K562 (cell line): ENCODE data around the gene SLC20A1. TPM values are rescaled to one million over a fixed set of nuclear protein-coding genes. Genes with fewer than 3 reads are reported as not detected.

Source experiments
- ATAC-seq: fragments of 200-7000 bp; cut with Tn5 transposase; 3 replicates; pipeline ENCODE4 v1.9.1; 2020; ENCODE audit warnings: moderate library complexity
- BruUV-seq: library from RNA; stranded (reverse); fragments of 400-500 nt; replicated peaks from 2 replicates; lab custom pipeline; 2021; lab: Mats Ljungman, UMichigan
- CTCF ChIA-PET: fragments of 300-600 bp; formaldehyde crosslinking; extraction: SDS; loops from one replicate; lab custom pipeline; 2021; ENCODE audit warnings: low intra/inter-chr PET ratio; lab: Yijun Ruan, JAX
- POLR2A ChIA-PET: fragments of 300-600, 350-650 bp; sonication (Branson Sonifier 250); formaldehyde crosslinking; extraction: SDS; loops from one replicate; lab custom pipeline; 2021; ENCODE audit warnings: antibody characterized with exemption, inconsistent platforms; lab: Yijun Ruan, JAX
- DNase-seq, 4 experiments: peaks; one replicate each; pipeline versions ENCODE4 v3.0.0 to v3.0.0-alpha.2; 2011 to 2018; ENCODE audit warnings: low spot score in 3 of 4, mixed read lengths in 3 of 4; ENCODE audit errors: extremely low read depth in 1 of 4
- FAIRE-seq: peaks from 2 replicates; lab custom pipeline; 2011; peaks lifted over from hg19 to GRCh38; lab: Jason Lieb, UNC
- H2AFZ ChIP-seq: 2 replicates; pipeline ENCODE4 v1.6.0; 2011; ENCODE audit warnings: low read depth, low read length, control low read depth, inconsistent platforms
- H3K27ac ChIP-seq: fragments of 200-600 bp; 3 replicates; pipeline ENCODE4 v1.8.0; 2011; ENCODE audit warnings: low read depth, mild to moderate bottlenecking, control low read depth, inconsistent platforms, low read length, moderate library complexity, mixed read lengths; ENCODE audit errors: extremely low read depth
- H3K27me3 ChIP-seq, 2 experiments: fragments of 300-600 bp in 1 of 2; 2 replicates in 1 of 2; 3 replicates in 1 of 2; pipeline versions ENCODE4 v1.6.0 to v1.8.0; 2011; ENCODE audit warnings: inconsistent platforms in 2 of 2, low read length in 2 of 2, mild to moderate bottlenecking in 1 of 2, mixed read lengths in 1 of 2, moderate library complexity in 1 of 2; ENCODE audit not compliant: control insufficient read depth in 2 of 2, insufficient read depth in 2 of 2
- H3K36me3 ChIP-seq: fragments of 300-600 bp; 3 replicates; pipeline ENCODE4 v1.8.0; 2011; ENCODE audit warnings: mild to moderate bottlenecking, low read length, inconsistent platforms; ENCODE audit not compliant: control insufficient read depth, insufficient read depth
- H3K4me1 ChIP-seq, 2 experiments: fragments of 200-600 bp in 1 of 2; replicated peaks in 1 of 2; 2 replicates in 1 of 2; 3 replicates in 1 of 2; pipeline versions ENCODE4 v1.5.1 to v1.8.0; 2011; ENCODE audit warnings: inconsistent platforms in 2 of 2, low read length in 2 of 2, mild to moderate bottlenecking in 1 of 2, mixed read lengths in 1 of 2, moderate library complexity in 1 of 2; ENCODE audit not compliant: control insufficient read depth in 2 of 2, insufficient read depth in 2 of 2
- H3K4me2 ChIP-seq: 2 replicates; pipeline ENCODE4 v1.6.1; 2011; ENCODE audit warnings: low read length, control low read depth, inconsistent platforms, mixed read lengths; ENCODE audit not compliant: insufficient read depth
- H3K4me3 ChIP-seq: fragments of 200-600 bp; sonication (generic), shearing (Covaris generic); 2 replicates; pipeline ENCODE4 v1.5.1; 2016; ENCODE audit warnings: control low read depth, inconsistent platforms
- H3K79me2 ChIP-seq: fragments of 200-600 bp; 3 replicates; pipeline ENCODE4 v1.8.0; 2011; ENCODE audit warnings: low read length, inconsistent platforms; ENCODE audit not compliant: control insufficient read depth, insufficient read depth
- H3K9ac ChIP-seq, 2 experiments: 2 replicates each; pipeline versions ENCODE4 v1.6.0 to v1.6.1; 2011; ENCODE audit warnings: low read depth in 2 of 2, low read length in 2 of 2, control low read depth in 1 of 2, inconsistent platforms in 1 of 2, mild to moderate bottlenecking in 1 of 2, mixed read lengths in 1 of 2; ENCODE audit not compliant: insufficient read depth in 1 of 2
- H3K9me1 ChIP-seq: one replicate; pipeline ENCODE4 v1.6.0; 2011; ENCODE audit warnings: inconsistent platforms, mild to moderate bottlenecking, low read length, moderate library complexity; ENCODE audit not compliant: control insufficient read depth, insufficient read depth
- H3K9me3 ChIP-seq: replicated peaks from 2 replicates; pipeline ENCODE4 v1.5.1; 2011; ENCODE audit warnings: low read depth, low read length, inconsistent platforms; ENCODE audit not compliant: control insufficient read depth, insufficient read depth
- H4K20me1 ChIP-seq: replicated peaks from 2 replicates; pipeline ENCODE4 v1.6.1; 2011; ENCODE audit warnings: low read length, inconsistent platforms, mixed read lengths; ENCODE audit not compliant: control insufficient read depth, insufficient read depth
- ARNT ChIP-seq, 2 experiments: fragments of 450-650 bp; IDR thresholded peaks; 2 replicates each; pipeline ENCODE4 v1.6.1; 2016; ENCODE audit warnings: mild to moderate bottlenecking in 1 of 2
- ILF3 ChIP-seq: fragments of 450-650 bp; IDR thresholded peaks from 2 replicates; pipeline ENCODE4 v1.6.1; 2018; ENCODE audit warnings: antibody characterized with exemption, mild to moderate bottlenecking, moderate library complexity, borderline replicate concordance
- JUNB ChIP-seq: fragments of 450-650 bp; formaldehyde crosslinking; conservative IDR thresholded peaks from 2 replicates; pipeline ENCODE4 v1.4.0; 2020; ENCODE audit warnings: mild to moderate bottlenecking
- MTA1 ChIP-seq: fragments of 450-650 bp; IDR thresholded peaks from 2 replicates; pipeline ENCODE4 v1.6.1; 2017; ENCODE audit warnings: borderline replicate concordance
- NFE2 ChIP-seq: IDR thresholded peaks from 2 replicates; pipeline ENCODE4 v1.6.1; 2014; ENCODE audit warnings: antibody characterized with exemption, low read depth
- PURB ChIP-seq: sonication (generic); formaldehyde crosslinking; IDR thresholded peaks from 2 replicates; pipeline ENCODE4 v1.9.0; 2021; ENCODE audit warnings: low read depth, mild to moderate bottlenecking, missing genetic modification reagents
- SAP30 ChIP-seq: fragments of 200-600 bp; sonication (generic); IDR thresholded peaks from 2 replicates; pipeline ENCODE4 v1.6.1; 2012; ENCODE audit warnings: borderline replicate concordance, low read depth, mild to moderate bottlenecking, moderate library complexity, low read length, control low read depth, inconsistent platforms; ENCODE audit not compliant: insufficient read depth, poor library complexity, severe bottlenecking
- ZNF124 ChIP-seq: sonication (generic); formaldehyde crosslinking; IDR thresholded peaks from 2 replicates; pipeline ENCODE4 v1.8.1; 2022; ENCODE audit warnings: missing genetic modification reagents
- WGBS: fragments of 100-300 bp; shearing (Covaris generic); methylation state at CpG from one replicate; pipeline ENCODE4 v1.1.6; 2016; ENCODE audit warnings: low coverage, mixed read lengths; ENCODE audit not compliant: insufficient coverage; ENCODE audit errors: missing lambda C conversion rate; 5-methylcytosine and 5-hydroxymethylcytosine counted together
- in situ Hi-C: fragments of 300-500 bp; cut with MboI; formaldehyde crosslinking; loops from 4 replicates; pipeline ENCODE4 v1.15.0; 2018; ENCODE audit warnings: inconsistent platforms, mixed read lengths
- intact Hi-C: fragments of 100-400 bp; cut with micrococcal nuclease; formaldehyde crosslinking; loops from 2 replicates; pipeline ENCODE4 v1.14.2; 2022
- polyA plus RNA-seq, 8 experiments: library from polyadenylated mRNA; depleted of rRNA in 4 of 8; stranded (reverse) in 5 of 8; unstranded in 3 of 8; fragments of >200 nt; fragmentation: Nextera tagmentation in 2 of 8; fragmentation: Illumina TruSeq in 1 of 8; extraction: Ambion mirVana in 2 of 8; extraction: Trizol in 1 of 8; gene quantifications; 2 replicates each; pipeline versions ENCODE4 v1.2.1 to v1.2.3, GENCODE V29; 2011 to 2014; ENCODE audit warnings: inconsistent platforms in 1 of 8, missing spikeins in 1 of 8
- total RNA-seq, 7 experiments: library from RNA; depleted of rRNA in 6 of 7; stranded (reverse); fragments of >200 nt in 6 of 7; fragmentation: Illumina TruSeq in 2 of 7; extraction: Trizol in 2 of 7; gene quantifications; 2 replicates each; pipeline versions ENCODE4 v1.2.1 to v1.2.3, GENCODE V29; 2011 to 2021; ENCODE audit warnings: low replicate concordance in 1 of 7
- TF ChIP-seq, protein P1 (sequence below): fragments of 450-650 bp; IDR thresholded peaks from 2 replicates; pipeline ENCODE4 v1.6.1; 2016; ENCODE audit warnings: mild to moderate bottlenecking, moderate library complexity
- TF ChIP-seq, protein P2 (sequence below), 2 experiments: IDR thresholded peaks; 2 replicates each; pipeline ENCODE4 v1.6.1; 2011; ENCODE audit warnings: borderline replicate concordance in 1 of 2, control low read depth in 1 of 2, low read depth in 1 of 2, low read length in 1 of 2, mild to moderate bottlenecking in 1 of 2, mixed read lengths in 1 of 2, moderate library complexity in 1 of 2; ENCODE audit not compliant: insufficient read depth in 1 of 2, insufficient read length in 1 of 2, poor library complexity in 1 of 2, severe bottlenecking in 1 of 2; ENCODE audit errors: extremely low read depth in 1 of 2

SLC20A1 gene
- total and polyA plus RNA-seq, 9 of the 15 experiments (the other 6 are each of a cell fraction or from before 2014, with no cell fraction given) = 53.8 to 150 (median 74.7) TPM

DNA sequence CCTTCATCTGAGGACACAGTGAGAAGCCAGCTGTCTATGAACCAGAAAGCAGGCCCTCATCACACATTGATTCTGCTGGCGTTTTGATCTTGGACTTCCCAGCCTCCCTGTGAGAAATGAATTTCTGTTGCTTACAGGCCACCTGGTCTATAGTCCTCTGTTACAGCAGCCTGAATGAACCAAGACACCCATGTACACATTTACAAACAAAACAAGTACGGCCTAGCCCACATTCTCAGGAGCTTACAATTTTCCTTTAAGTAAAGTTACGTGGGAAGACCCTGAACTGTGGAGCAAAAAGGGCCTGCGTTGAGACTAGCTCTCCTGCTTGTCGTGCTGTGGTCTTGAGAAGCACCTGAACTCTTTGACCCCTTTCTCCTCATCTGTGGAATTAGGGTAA is 12.0 kb upstream of the SLC20A1 start:
- no peaks in the 10 kb centered on the region for H3K9me3 ChIP-seq
- no peak overlapping the region for H3K4me3 ChIP-seq
- in situ Hi-C loops = no loop called here
- no peak overlapping the region for H3K4me2 ChIP-seq
- no peak for FAIRE-seq
- H3K79me2 ChIP-seq = no peaks in the 10 kb centered on the region
- no peak overlapping the region; a peak in 1 of 4 replicates for H3K9ac ChIP-seq
- no peak overlapping the region for H3K27ac ChIP-seq
- ChIA-PET CTCF (no interaction called here), POLR2A (interaction anchor here (7.5 kb wide), 1 partner anchor 11 kb away, joined by 84 read pairs; the partner anchor contains the start of gene SLC20A1)
- H3K9me1 ChIP-seq = no peaks in the 10 kb centered on the region
- peak overlapping the region; percentile 75 for H2AFZ ChIP-seq
- no peaks in the 10 kb centered on the region for H4K20me1 ChIP-seq
- no peaks in the 10 kb centered on the region for H3K27me3 ChIP-seq
- no peaks in the 10 kb centered on the region for H3K36me3 ChIP-seq
- peaks cover 12 to 23% of the 10 kb centered on the region in 2 experiments for H3K4me1 ChIP-seq
- intact Hi-C loops = no loop called here
- no TSS peak for BruUV-seq
- 52% methylated on average over 5 of the region's 5 CpGs for WGBS
- ATAC-seq = no peak
- DNase-seq = no peak
- no peak for TF ChIP-seq MTA1
- no peak for TF ChIP-seq SAP30
- TF ChIP-seq, protein P1, sequence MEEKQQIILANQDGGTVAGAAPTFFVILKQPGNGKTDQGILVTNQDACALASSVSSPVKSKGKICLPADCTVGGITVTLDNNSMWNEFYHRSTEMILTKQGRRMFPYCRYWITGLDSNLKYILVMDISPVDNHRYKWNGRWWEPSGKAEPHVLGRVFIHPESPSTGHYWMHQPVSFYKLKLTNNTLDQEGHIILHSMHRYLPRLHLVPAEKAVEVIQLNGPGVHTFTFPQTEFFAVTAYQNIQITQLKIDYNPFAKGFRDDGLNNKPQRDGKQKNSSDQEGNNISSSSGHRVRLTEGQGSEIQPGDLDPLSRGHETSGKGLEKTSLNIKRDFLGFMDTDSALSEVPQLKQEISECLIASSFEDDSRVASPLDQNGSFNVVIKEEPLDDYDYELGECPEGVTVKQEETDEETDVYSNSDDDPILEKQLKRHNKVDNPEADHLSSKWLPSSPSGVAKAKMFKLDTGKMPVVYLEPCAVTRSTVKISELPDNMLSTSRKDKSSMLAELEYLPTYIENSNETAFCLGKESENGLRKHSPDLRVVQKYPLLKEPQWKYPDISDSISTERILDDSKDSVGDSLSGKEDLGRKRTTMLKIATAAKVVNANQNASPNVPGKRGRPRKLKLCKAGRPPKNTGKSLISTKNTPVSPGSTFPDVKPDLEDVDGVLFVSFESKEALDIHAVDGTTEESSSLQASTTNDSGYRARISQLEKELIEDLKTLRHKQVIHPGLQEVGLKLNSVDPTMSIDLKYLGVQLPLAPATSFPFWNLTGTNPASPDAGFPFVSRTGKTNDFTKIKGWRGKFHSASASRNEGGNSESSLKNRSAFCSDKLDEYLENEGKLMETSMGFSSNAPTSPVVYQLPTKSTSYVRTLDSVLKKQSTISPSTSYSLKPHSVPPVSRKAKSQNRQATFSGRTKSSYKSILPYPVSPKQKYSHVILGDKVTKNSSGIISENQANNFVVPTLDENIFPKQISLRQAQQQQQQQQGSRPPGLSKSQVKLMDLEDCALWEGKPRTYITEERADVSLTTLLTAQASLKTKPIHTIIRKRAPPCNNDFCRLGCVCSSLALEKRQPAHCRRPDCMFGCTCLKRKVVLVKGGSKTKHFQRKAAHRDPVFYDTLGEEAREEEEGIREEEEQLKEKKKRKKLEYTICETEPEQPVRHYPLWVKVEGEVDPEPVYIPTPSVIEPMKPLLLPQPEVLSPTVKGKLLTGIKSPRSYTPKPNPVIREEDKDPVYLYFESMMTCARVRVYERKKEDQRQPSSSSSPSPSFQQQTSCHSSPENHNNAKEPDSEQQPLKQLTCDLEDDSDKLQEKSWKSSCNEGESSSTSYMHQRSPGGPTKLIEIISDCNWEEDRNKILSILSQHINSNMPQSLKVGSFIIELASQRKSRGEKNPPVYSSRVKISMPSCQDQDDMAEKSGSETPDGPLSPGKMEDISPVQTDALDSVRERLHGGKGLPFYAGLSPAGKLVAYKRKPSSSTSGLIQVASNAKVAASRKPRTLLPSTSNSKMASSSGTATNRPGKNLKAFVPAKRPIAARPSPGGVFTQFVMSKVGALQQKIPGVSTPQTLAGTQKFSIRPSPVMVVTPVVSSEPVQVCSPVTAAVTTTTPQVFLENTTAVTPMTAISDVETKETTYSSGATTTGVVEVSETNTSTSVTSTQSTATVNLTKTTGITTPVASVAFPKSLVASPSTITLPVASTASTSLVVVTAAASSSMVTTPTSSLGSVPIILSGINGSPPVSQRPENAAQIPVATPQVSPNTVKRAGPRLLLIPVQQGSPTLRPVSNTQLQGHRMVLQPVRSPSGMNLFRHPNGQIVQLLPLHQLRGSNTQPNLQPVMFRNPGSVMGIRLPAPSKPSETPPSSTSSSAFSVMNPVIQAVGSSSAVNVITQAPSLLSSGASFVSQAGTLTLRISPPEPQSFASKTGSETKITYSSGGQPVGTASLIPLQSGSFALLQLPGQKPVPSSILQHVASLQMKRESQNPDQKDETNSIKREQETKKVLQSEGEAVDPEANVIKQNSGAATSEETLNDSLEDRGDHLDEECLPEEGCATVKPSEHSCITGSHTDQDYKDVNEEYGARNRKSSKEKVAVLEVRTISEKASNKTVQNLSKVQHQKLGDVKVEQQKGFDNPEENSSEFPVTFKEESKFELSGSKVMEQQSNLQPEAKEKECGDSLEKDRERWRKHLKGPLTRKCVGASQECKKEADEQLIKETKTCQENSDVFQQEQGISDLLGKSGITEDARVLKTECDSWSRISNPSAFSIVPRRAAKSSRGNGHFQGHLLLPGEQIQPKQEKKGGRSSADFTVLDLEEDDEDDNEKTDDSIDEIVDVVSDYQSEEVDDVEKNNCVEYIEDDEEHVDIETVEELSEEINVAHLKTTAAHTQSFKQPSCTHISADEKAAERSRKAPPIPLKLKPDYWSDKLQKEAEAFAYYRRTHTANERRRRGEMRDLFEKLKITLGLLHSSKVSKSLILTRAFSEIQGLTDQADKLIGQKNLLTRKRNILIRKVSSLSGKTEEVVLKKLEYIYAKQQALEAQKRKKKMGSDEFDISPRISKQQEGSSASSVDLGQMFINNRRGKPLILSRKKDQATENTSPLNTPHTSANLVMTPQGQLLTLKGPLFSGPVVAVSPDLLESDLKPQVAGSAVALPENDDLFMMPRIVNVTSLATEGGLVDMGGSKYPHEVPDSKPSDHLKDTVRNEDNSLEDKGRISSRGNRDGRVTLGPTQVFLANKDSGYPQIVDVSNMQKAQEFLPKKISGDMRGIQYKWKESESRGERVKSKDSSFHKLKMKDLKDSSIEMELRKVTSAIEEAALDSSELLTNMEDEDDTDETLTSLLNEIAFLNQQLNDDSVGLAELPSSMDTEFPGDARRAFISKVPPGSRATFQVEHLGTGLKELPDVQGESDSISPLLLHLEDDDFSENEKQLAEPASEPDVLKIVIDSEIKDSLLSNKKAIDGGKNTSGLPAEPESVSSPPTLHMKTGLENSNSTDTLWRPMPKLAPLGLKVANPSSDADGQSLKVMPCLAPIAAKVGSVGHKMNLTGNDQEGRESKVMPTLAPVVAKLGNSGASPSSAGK = no peak
- TF ChIP-seq, protein P2, sequence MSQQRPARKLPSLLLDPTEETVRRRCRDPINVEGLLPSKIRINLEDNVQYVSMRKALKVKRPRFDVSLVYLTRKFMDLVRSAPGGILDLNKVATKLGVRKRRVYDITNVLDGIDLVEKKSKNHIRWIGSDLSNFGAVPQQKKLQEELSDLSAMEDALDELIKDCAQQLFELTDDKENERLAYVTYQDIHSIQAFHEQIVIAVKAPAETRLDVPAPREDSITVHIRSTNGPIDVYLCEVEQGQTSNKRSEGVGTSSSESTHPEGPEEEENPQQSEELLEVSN (IDR thresholded peaks at IDR 0.05; ENCODE audit: borderline replicate concordance in 1 of 2, extremely low read depth in 1 of 2, insufficient read depth in 1 of 2, insufficient read length in 1 of 2, low read depth in 1 of 2, low read length in 1 of 2, poor library complexity in 1 of 2, severe bottlenecking in 1 of 2) = no peak
- TF ChIP-seq ARNT (IDR thresholded peaks at IDR 0.05) = no peak
- no peak for TF ChIP-seq NFE2
- TF ChIP-seq ILF3 = no peak
- no peak for TF ChIP-seq JUNB (CRISPR knock-in tag)
- TF ChIP-seq PURB (CRISPR knock-in tag) = no peak
- no peak for TF ChIP-seq ZNF124
